HG03354 (cell line): ENCODE data around the gene SMOC1.

Source experiments
- ATAC-seq: cut with Tn5 transposase; IDR thresholded peaks from one replicate; pipeline ENCODE4 v1.9.1; 2021; ENCODE audit warnings: mild to moderate bottlenecking; ENCODE audit not compliant: unreplicated experiment, poor library complexity, severe bottlenecking

Gene SMOC1

DNA sequence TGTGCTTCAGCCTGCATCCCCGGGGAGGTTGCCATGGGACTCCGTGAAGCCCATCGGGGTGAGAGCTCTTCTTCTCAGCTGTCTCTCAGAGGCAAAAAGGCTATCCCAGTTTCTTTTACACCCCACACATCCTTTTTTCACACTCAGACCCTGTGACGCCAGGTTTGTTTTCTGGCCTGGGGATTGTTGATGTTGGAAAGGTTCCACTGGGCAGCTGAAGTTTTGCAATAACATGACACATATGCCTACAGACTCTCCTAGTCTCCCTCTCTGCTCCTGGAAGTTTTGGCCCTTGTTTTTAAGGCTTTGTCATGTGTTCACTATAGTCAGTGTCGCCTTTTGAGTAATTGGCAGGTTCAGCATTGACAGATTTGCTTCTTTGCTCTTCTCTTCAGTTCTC is 118.6 kb downstream of the SMOC1 start:
- ATAC-seq: no peak

DNA sequence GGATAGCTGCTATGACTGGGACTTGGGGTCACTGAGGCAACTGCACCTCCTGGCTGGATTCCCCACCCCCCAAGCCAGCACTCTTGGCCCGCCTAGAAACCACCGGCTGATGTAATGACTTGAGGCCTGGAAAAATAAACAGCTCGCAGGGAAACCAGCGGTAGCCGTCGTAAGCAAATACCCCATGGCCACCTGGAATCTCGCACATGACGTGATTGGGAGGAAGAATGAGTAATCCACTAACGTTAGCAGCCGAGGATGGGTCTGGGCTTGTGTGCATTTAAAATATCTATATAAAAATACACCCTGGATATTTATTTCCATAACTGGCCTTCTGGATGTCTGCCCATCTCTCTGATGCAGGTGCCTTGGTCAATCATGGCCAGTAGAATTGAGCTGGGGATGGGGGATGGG is 120.1 kb downstream of the SMOC1 start:
- no peak for ATAC-seq

DNA sequence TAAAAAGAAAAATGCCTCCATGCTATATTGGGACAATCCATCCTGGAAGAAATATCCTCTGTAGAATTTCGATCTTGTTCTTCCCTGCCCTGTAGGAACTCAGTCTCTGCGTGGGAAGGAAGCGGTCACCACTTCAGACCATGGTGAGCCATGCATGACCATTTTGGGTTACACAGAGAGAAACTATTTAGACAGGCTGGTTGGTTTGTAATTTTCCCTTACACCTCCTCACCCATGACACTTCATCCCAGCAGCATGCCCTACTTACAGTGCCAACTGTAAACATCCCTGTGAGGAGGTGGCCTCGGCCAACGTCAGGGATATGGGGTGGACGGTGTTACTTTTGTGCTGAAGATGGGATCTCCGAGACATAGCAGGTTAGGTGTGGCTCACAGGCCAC is 121.4 kb downstream of the SMOC1 start:
- no peak for ATAC-seq

DNA sequence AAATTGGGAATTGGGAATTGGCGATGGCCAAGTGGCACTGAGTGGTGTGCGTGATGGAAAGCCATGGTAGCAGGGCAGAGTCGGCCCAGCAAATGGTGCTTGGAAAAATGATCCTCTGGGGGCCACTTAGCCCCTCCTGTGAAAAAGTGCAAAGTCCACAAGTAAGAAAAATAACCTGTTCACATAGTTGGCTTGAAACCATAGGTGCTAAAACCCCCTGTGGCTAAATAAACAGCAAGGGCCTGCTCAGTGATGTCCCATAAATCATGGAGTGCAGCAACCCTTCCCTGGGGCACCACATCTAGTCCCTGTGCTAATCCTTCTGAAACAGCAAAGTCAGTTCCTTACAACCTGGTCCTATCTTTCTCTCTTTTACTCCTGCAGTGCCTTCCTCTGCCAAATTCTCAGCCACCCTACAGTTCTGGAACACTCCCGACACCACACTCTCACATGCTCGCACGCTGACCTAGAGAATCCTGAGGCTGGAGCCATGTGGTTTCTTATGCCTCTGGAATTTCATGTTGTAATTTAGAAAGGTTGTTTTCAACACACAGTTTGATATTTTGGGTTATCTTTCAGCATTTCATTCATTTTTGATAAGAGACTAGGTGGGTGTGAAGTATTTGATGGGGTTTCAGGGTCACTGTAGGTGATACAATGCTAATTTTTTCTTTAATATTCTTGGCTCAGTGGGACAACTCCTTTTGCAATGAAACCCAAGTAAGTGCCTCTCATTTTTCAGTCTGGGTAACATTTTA is 123.6 kb downstream of the SMOC1 start:
- ATAC-seq: no peak

DNA sequence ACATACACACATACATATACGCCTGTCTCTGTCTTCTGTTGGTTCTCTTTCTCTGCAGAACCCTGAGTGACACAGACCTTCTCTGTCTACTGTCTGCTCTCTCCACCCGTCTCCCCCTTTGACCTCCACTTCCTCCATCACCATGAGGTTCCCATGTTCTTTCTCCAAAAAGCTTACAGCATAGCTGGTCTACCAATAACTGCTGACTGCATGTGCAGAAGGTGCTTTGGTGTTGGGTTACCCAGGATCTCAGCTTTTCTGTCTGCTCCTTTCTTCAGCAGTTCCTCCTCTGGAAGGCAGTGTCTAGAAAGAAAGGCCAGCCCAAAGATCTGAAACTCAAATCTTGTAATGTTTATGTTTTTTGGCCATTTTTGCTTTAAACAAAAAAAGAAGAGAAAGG is 125.6 kb downstream of the SMOC1 start:
- ATAC-seq: no peak

DNA sequence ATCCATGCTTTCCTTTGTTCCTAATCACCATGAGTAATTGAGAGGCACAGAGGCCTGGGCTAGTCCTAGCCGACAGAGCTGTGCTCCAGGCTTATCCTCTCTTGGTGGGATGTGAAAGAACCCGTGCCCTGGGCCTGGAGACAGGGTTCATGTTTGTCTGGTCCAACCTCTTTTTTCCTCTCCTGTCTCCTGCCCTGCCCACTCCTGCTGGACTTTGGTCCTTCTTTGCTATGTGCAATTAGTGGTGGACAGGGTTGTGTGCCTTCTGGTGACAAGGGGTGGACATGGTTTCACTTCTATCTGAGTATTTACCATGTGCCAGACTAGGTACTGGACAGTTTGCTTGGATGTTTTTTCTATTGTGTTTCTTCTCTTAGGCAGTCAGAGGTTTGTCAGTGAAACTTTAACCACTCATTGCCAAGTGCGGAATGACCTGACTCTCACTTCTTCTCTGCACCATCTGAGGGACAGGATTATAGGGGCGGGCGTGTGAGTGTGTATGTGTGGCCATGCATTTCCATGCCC is 126.1 kb downstream of the SMOC1 start:
- ATAC-seq: no peak

DNA sequence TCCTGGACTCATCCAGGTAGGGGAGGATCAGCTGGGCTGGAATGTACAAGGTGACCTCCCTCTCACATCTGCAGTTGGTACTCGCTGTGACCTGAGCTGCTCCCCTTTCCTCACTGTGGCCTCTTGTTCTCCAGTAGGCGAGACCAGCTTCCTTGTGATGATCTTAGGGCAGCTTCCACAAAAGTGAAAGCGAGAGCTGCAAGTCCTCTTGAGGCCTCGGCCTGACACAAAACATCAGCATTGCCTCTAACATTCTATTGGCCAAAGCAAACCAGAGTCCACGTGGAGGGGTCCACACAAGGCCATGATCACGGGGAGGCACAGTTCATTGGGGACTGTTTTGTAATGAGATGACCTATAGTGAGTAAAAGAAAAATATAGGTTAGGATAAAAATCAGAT is 127.5 kb downstream of the SMOC1 start:
- no peak for ATAC-seq

DNA sequence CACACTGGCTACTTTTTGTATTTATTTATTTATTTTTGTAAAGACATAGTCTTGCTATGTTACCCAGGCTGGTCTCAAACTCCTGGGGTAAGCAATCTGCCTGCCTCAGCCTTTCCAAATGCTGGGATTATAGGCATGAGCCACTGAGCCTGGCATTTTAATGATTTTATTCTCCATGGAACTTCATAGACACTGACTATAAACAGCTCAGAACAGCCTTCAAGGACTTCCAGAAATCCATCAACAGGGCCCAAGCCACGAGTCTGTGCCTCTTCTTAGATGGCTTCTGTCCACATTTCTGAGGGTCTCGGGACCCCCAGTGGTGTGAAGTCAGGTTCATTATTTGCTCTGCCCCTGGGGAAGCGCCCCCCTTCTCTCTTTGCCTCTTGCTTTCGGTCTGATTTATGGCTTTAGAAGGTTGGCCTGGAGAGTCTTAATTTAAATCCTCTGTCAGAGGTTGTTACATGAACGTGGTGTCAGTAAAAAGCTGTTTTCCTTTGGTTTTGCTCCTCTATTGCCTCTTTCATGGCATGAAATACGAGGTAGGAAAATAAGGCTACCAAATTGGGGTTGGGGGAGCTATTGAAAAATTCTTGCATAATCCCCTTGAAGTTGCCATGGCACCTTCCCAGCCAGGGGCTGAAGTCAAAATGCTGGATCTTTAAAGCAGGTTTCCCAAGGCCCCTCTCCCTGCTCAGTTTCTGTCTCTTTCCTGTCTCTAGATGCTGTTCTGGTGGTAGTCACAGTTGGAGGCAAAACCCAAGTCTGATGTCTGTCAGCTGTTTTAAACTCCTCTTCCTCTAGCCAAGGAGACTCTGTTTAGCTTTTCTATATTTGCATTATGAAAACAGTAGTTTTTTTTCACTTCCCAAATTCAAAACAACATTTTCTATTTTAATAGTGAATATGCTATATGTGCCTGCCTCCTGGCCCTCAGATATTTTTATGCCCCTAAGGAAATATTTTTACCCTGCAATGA is 129.4 kb downstream of the SMOC1 start:
- no peak for ATAC-seq

DNA sequence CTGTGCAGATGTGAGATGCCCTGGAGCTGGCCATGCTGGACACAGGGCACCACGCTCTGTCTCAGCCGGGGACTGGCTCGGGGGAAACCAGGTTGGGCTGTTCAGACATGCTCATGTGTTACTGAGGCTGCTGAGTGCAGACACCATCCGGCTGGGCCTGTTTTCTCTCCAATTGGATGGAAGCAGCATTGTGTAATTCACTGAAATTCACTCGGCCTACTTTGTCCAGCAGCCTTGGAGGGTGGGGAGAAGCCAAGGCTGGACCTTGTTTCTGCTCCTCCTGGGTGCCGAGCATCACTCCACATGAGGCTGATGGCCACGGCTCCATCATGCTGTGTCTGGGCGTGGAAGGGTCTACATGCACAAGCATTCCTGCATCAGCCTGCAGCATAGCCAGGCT is 130.7 kb downstream of the SMOC1 start:
- no peak for ATAC-seq

DNA sequence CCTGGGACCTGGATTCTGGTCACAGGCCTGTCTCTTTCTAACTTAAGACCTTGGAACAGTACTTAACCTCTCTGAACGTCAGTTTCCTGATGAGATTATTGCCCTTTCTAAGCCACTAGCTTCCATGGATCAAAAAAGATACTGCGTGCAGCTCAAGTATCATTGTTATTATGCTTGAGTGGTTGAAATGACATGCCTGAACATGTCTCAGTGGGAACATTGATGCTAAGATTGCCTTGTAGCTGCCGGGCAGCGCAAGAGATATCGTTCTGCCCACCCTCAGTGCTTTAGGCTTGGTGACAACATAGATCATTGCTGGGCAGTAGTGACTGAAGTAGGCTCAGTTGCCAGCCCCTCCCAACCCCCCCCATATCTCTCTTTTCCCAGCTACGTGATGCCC is 131.9 kb downstream of the SMOC1 start:
- ATAC-seq: no peak

DNA sequence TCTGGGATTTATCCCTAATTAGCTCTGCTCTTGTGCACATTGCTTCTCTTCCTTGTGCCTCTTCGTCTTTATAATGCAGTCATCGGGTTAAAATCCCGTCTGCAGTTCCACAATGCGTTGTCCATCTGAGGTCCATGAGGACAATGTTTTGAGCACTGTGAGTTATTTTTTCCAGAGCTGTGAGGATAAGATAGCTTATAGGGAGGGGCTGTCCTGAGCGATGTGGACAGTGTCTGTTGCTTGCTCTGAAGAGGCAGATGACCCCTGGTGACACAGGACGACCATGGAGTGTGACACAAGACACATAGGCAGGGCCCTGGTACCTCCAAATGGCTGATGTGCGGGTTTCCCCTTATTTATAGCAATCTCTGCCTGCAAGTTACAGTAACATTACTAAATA is 132.5 kb downstream of the SMOC1 start:
- ATAC-seq: no peak

DNA sequence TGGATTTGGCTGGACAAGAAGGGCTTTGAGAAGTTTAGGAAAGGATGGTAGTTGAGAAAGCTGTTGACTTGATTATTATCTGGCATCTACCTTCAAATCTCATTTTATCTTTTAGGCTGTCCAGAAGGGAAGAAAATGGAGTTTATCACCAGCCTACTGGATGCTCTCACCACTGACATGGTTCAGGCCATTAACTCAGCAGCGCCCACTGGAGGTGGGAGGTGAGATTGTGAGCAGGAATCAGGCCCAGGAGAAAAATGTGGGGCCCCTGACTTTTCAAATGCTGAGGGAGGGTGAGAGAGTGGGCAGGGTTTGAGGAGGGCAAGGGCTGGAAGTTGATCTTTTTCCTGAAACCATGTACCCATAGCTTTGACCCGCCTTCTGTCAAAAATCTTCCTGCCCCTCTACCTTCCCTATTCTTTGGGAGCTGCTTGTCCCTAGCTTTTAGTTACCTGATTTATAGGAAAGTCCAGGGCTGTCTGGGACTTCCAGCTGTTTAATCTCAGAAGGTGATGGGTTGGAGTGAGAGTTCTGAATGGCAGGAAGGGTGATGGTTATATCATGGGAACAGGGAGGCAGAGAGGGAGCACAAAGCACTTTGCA is 134.2 kb downstream of the SMOC1 start:
- no peak for ATAC-seq

DNA sequence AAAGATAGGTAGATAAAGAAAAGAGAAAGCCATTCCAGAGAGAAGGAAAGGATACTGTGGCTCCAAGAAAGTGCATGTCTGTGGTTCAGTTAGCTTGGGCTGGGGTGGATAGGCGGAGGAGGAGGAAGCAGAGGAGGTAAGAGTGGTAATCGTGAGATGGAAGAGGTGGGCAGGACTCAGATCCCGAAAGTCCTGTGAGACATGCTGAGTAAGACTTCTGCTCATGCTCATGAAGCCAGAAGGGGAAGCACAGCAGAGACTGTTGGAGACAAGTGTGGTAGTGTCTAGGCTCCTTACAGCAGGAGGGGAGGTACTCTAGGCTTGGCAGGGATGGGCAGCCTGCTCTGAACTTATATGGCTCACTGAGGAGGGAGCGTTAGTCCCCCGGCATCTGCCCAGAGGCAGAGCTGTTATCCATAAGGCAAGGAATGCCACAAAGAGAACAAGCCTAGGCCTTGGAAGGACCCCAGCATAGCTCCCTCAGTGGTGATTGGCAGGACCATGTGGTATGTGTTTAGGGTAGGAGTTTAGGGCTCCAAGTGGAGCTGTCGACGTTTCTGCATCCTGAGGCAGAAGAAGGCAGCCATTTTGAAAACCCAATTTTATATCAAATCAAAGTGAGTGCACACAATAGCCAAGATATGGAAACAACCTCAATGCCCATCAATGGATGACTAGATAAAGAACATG is 135.3 kb downstream of the SMOC1 start:
- ATAC-seq: no peak

DNA sequence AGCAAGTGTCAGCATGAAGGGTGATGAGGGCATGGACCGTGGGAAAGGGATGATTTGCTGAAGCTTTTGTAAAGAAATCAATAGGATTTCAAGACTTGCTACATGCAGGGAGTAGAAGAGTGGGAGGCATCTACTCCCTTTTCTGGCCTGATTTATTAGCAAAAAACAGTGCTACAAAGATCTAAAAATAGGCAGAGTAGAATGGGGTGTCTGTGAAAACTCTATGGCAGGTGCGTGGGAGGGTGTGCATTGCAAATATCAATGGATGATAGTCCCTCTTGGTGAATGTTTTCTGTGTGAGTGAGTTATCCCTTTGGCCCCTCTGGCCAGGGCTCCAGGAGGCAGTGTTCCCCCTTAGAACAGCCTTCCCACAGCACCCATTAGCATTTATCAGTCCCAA is 139.0 kb downstream of the SMOC1 start:
- no peak for ATAC-seq

DNA sequence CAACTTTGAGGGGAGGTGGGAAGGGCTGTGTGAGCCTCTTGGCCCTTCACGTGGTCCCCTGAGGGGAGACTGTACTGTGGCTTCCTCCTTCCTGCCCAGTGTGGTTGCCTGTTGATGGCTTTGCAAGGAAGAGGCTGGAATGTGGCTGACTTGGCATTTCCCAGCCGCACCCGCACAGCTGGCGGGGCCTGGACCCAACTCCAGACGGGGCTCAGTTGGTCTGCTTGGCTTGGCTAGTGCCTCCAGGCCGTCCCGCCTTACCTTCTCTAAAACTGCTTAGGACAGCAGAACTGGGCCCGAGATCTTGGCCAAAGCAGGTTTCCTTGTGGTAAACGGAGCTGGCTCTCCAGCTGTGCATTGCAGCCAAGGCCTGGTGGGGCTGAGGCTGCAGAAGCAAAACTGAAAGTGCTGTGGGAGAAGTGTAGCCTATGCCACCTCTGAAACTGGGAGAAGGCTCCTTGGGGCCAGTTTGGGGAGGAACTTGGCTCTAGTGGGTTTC is 139.5 kb downstream of the SMOC1 start:
- ATAC-seq: peak; percentile 73

DNA sequence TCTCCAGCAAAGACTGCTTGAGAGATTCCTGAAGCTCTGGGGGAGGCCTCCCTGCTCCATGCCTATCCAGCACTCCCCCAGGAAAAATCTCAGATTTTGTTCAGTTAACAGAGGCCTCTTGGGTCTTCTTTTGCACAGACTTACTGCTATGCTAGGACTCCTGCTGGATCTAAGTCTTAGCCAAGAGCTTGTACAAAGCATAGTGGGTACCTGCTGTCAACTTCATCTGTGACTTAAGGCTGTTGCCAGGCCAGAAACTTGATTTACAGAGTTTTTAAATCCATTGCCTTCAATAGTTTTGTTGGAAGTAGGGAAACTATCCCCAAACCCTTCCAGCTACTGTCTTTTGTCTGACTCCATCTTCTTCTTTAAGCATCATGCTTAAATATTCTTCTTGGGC is 140.5 kb downstream of the SMOC1 start:
- no peak for ATAC-seq

DNA sequence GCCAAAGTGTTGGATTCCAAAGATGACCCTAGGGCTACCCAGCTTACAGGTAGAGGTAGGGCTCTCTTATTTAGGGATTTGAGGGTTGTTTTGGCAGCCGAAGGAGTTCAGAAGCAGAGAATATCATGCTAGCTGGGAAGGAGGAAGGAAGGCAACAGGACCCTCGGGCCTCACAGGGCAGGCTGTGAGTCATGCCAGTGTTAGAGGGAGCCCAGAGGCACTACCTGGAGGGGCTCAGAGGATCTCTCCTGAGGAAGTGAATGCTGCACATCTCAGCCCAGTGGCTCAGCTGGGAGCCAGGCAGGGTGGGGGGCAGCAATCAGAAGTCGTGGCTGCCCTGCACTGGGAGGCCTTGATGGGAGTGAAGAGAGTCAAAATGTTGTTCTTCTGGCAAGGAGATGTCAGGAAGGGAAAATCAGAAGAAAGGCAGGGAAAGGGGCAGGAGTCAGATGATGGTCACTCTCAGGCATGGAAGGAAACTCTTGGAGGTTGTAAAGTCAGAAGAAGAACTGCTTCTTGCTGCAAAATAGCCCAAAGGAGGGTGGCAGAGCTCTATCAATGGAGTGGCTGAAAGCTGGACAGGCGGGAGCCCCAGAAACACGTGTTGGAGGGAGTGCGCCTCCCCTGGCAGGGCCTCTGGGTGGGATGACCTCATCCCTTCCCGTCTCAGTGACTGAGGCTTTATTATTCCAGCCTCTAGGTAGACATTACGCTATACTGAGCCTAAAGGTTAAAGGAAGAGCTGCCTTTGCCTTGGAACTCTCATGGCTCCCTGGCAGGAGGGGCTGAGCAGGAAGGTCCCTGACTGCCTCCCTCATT is 141.3 kb downstream of the SMOC1 start:
- no peak for ATAC-seq

DNA sequence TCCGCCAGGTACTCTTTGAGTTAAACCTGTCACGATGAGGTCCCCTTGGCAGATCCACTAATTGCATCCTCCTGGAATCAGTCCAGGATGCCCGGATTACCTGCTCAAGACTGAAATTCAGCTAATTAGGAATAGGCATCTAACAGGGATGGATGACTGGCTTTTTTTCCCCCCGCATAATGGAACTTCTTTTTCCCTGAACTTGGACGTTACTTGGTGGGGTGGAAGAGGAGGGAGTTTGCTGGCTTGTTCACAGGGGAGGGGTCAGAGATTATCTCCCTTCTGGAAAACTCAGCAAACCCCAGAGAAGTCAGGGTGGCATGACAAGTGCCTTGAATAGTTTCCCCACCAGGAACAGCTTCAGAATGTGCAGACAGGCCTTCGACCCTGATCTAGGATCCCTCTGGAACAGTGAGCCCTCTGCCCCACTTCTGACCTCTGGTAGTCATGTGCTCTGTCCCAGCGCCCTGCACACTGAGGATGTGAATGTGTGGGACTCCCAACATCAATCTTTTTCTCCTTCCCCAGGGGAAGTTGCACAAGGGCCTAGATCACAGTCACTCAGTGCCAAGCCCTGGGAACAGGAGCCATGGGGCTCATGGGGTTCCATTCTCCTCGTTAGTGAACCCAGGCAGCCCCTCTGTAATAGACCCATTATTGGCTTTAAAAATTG is 142.5 kb downstream of the SMOC1 start:
- no peak for ATAC-seq
